Measurements from ENCODE around the gene GTF2H3. TPM values are rescaled to one million over a fixed set of nuclear protein-coding genes. Genes with fewer than 3 reads are reported as not detected.

Gene GTF2H3
- polyA plus RNA-seq, 2 of the 4 experiments (the other 2 are of a cell fraction): 25.5 to 85.3 TPM

DNA sequence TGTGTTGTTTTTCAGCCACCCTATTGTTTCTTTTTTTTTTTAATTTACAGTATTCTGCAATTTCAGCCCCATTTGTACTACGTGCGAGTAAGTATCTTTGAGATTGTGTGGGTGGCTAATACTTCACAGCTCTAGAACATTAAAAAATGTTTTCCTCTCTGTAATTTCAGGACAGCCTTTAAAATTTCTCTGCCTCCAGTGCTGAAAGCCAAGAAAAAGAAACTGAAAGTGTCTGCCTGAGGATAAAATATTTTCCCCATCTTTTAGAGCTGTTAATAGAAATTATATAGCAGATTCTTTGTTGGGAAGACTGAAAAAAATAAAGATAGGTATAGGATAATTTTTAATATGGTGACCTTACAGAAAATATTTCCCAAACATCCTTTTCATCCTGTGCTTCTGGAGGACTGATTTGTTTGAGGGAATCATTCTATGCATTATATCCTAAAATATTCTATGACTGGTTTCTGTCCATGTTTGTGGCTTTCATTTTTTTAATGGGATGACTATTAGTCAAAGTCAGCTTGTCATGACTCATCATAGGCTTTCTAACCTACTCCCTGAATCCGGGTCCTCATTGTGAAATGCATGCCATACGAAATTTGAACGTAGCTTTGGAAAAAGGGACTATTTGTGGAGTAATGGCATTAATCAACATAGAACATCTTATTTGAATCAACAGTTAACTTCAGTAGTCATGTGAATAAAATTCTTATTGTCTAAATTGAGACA lies 26.5 kb downstream of the GTF2H3 start:
- no peak for FAIRE-seq
- peak overlapping the region in 1 of 2 experiments; percentile 28; a peak in 1 of 6 replicates for H3K27ac ChIP-seq

DNA sequence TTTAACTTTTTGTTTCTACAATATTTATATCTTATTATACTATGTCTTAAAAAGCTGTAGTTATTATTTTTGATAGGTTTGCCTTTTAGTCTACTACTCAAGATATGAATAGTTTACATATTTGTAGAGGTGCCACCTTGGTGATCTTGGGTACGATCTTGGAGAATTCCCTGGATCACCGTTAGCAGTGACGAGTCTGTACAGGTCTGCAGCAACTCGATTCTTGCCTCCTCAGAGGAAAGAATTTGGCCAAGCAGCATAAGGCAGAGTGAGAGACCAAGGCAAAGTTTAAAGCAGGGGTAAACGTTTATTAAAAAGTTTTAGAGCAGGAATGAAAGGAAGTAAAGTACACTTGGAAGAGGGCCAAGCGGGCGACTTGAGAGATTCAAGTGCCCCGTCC lies 34.1 kb downstream of the GTF2H3 start:
- Histone ChIP-seq H3K4me1 (peaks cover 10% of the 10 kb centered on the region; the same call in 1 of the 3 replicates), H3K9me3 (no peaks in the 10 kb centered on the region), H3K4me3 (no peak overlapping the region), H3K27ac (no peak overlapping the region), H3K4me2 (no peak overlapping the region)
- POLR2A ChIA-PET: no interaction called here
- FAIRE-seq (no peak), ATAC-seq (no peak), DNase-seq (ENCODE audit: low read depth in 1 of 2, low spot score in 1 of 2) (no peak)
- CTCF ChIA-PET: no interaction called here
- TF ChIP-seq EP300 (IDR thresholded peaks at IDR 0.05) (no peak), RFX5 (IDR thresholded peaks at IDR 0.05) (no peak), HOXA7 (CRISPR knock-in tag; IDR thresholded peaks at IDR 0.05) (no peak), POLR2AphosphoS2 (conservative IDR thresholded peaks at IDR 0.05; ENCODE audit: low read length) (no peak), ESRRA (IDR thresholded peaks at IDR 0.05; ENCODE audit: borderline replicate concordance, low read length) (no peak)
- 77% methylated on average over 8 of the region's 8 CpGs for WGBS (ENCODE audit: missing lambda C conversion rate)

More for the DNA sequence above, 26.5 kb downstream of the GTF2H3 start:
- ATAC-seq: peak; percentile 74 to 86; a peak in 5 of 6 replicates
- Histone ChIP-seq H3K4me2 (peak overlapping the region; percentile 39; the same call in 2 of the 3 replicates), H3K4me1 (peaks cover 16% of the 10 kb centered on the region), H3K4me3 (no peak overlapping the region), H3K9me3 (no peaks in the 10 kb centered on the region)
- ChIA-PET POLR2A (interaction anchor here (0.8 to 2.3 kb wide), 4 partner anchors 9 to 428 kb away, joined by 3 to 7 read pairs (median 5); partner anchors contain the start of genes ATP6V0A2 and MPHOSPH9), CTCF (interaction anchor here (0.8 kb wide), 1 partner anchor 509 kb away, joined by 3 read pairs; the partner anchor contains the start of gene PITPNM2)
- TF ChIP-seq HOXB5 (CRISPR knock-in tag; IDR thresholded peaks at IDR 0.05) (peak; percentile 83), SREBF2 (IDR thresholded peaks at IDR 0.05) (no peak), TP53 (CRISPR knock-in tag; IDR thresholded peaks at IDR 0.05) (no peak), CEBPB (IDR thresholded peaks at IDR 0.05) (peak; percentile 48 to 52; a peak in 2 of 4 replicates), CBX8 (IDR thresholded peaks at IDR 0.05) (no peak), POLR2AphosphoS2 (conservative IDR thresholded peaks at IDR 0.05; ENCODE audit: low read length) (no peak), EHMT2 (IDR thresholded peaks at IDR 0.05; ENCODE audit: low read depth) (no peak), PHF8 (IDR thresholded peaks at IDR 0.05; ENCODE audit: borderline replicate concordance, low read depth) (no peak), MAFK (IDR thresholded peaks at IDR 0.05; ENCODE audit: partially characterized antibody) (peak; percentile 43), CHD4 (IDR thresholded peaks at IDR 0.05; ENCODE audit: borderline replicate concordance) (no peak), JUNB (IDR thresholded peaks at IDR 0.05) (peak; percentile 55; the same call in 1 of the 2 replicates), EHF (CRISPR knock-in tag; IDR thresholded peaks at IDR 0.05) (no peak), RAD21 (conservative IDR thresholded peaks at IDR 0.05 in 1 of 2, IDR thresholded peaks at IDR 0.05 in 1 of 2) (no peak), FOSL2 (IDR thresholded peaks at IDR 0.05) (peak; percentile 70; the same call in 1 of the 2 replicates), FOSL2 (CRISPR knock-in tag; IDR thresholded peaks at IDR 0.05) (peak; percentile 94)
- TF ChIP-seq, protein P1, sequence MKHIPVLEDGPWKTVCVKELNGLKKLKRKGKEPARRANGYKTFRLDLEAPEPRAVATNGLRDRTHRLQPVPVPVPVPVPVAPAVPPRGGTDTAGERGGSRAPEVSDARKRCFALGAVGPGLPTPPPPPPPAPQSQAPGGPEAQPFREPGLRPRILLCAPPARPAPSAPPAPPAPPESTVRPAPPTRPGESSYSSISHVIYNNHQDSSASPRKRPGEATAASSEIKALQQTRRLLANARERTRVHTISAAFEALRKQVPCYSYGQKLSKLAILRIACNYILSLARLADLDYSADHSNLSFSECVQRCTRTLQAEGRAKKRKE (CRISPR knock-in tag; IDR thresholded peaks at IDR 0.05; ENCODE audit: low read depth): no peak
- 55% methylated on average over 5 of the region's 5 CpGs for WGBS (ENCODE audit: missing lambda C conversion rate)
- peak; percentile 43 to 67 for DNase-seq (ENCODE audit: low read depth in 1 of 2, low spot score in 1 of 2)

DNA sequence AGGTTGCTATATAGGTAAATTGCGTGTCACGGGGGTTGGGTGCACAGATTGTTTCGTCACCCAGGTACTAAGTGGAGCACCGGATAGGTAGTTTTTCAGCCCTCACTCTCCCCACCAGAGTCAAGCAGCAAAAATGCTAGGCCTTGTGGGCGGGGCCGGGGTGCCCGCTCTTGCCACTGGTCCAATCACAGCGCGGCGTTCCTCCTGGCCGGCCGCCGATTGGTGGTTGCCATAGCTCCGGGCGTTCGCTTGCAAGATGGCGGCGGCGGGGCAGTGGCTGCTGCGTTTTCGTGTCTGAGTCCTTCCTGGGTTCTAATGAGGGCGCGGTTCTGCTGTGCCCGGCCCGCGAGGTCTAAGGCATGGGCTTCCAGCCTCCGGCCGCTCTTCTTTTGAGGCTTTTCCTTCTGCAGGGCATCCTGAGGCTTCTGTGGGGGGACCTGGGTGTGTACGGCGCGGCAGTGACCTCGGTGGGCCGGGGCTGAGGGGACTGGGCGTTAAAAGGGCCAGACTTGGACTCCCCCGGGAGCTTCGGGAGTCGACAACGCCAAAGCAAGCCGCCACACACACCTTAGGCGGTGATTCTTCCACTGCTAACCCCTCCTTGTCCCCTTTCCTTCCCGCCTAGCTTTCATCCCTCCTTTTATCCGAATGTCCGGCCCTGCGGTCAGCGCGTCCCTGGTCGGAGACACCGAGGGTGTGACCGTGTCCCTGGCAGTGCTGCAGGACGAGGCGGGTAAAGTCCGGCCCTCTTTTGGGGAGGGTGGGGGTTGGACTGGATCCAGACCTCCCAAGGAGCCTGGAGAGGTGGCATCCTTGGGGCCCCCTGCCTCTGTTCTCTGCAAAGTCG lies 37.5 kb downstream of the GTF2H3 start, which contains the start of gene TCTN2:
Gene TCTN2 (plus strand): TSS at position 232 of the 847 bp plus-strand sequence. CDS start 128 bp downstream, at position 360.
- DNase-seq (ENCODE audit: low read depth in 1 of 2, low spot score in 1 of 2) (peak; percentile 95 to 100), ATAC-seq (peak; percentile 99), FAIRE-seq (peak; percentile 13)
- H3K4me2 ChIP-seq: peak within 1 kb of the TSS; percentile 92
- 3% methylated on average over 39 of the region's 53 CpGs for WGBS (ENCODE audit: missing lambda C conversion rate)
- H3K4me3 ChIP-seq: peak within 1 kb of the TSS; percentile 77
- no peaks in the 10 kb centered on the region for H3K9me3 ChIP-seq
- peak within 1 kb of the TSS; percentile 68 to 88 for H3K27ac ChIP-seq
- peaks cover 10% of the 10 kb centered on the region; the same call in 1 of the 3 replicates for H3K4me1 ChIP-seq
- POLR2A ChIA-PET: interaction anchor here (0.7 to 1.0 kb wide), 2 partner anchors 19 to 41 kb away, joined by 3 read pairs; partner anchors contain the start of gene ATP6V0A2
- TF ChIP-seq KDM5A (IDR thresholded peaks at IDR 0.05) (peak; percentile 99), HDAC2 (IDR thresholded peaks at IDR 0.05) (peak; percentile 95; the same call in 1 of the 2 replicates), PHF8 (IDR thresholded peaks at IDR 0.05; ENCODE audit: borderline replicate concordance, low read depth) (peak; percentile 29; the same call in 1 of the 2 replicates), MYC (IDR thresholded peaks at IDR 0.05; ENCODE audit: borderline replicate concordance, low read length) (no peak), JUN (IDR thresholded peaks at IDR 0.05) (peak in 1 of 2 experiments; percentile 36; a peak in 1 of 5 replicates), POLR2A (IDR thresholded peaks at IDR 0.05; ENCODE audit: low read length) (peak; percentile 39; the same call in 1 of the 2 replicates)
- TF ChIP-seq, protein P2, sequence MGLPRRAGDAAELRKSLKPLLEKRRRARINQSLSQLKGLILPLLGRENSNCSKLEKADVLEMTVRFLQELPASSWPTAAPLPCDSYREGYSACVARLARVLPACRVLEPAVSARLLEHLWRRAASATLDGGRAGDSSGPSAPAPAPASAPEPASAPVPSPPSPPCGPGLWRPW (IDR thresholded peaks at IDR 0.05): no peak
- TF ChIP-seq, protein P3, sequence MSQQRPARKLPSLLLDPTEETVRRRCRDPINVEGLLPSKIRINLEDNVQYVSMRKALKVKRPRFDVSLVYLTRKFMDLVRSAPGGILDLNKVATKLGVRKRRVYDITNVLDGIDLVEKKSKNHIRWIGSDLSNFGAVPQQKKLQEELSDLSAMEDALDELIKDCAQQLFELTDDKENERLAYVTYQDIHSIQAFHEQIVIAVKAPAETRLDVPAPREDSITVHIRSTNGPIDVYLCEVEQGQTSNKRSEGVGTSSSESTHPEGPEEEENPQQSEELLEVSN (IDR thresholded peaks at IDR 0.05; ENCODE audit: borderline replicate concordance, low read depth): peak; percentile 19; the same call in 1 of the 2 replicates
- CTCF ChIA-PET: interaction anchor here (1.7 kb wide), 1 partner anchor 8 kb away, joined by 5 read pairs; no protein-coding TSS in a partner anchor
